Endothelial cell of umbilical vein (primary cell): Measurements from ENCODE around the gene SLC25A40. TPM values are rescaled to one million over a fixed set of nuclear protein-coding genes. Genes with fewer than 3 reads are reported as not detected.

Experiments used
- BruUV-seq: library from RNA; stranded (reverse); fragments of 400-500 nt; replicated peaks from 2 replicates; lab custom pipeline; 2021; lab: Mats Ljungman, UMichigan
- CTCF ChIA-PET: fragments of 300-600, 350-600 bp; sonication (Branson Sonifier 250); formaldehyde crosslinking; loops from one replicate; lab custom pipeline; 2021; ENCODE audit warnings: antibody characterized with exemption, inconsistent platforms; lab: Charles Lee
- POLR2A ChIA-PET: fragments of 300-600, 350-600 bp; sonication (Branson Sonifier 250); formaldehyde crosslinking; loops from one replicate; lab custom pipeline; 2021; ENCODE audit warnings: antibody characterized with exemption, inconsistent platforms; lab: Charles Lee
- DNase-seq: peaks from one replicate; pipeline ENCODE4 v3.0.0-alpha.2; 2011; ENCODE audit warnings: low read depth, low spot score
- FAIRE-seq: peaks from 2 replicates; lab custom pipeline; 2011; peaks lifted over from hg19 to GRCh38; lab: Jason Lieb, UNC
- H2AFZ ChIP-seq: 2 replicates; pipeline ENCODE4 v1.6.0; 2012; ENCODE audit warnings: low read depth, low read length, control low read depth, inconsistent platforms
- H3K27ac ChIP-seq: 2 replicates; pipeline ENCODE4 v1.5.1; 2011; ENCODE audit warnings: low read depth, mild to moderate bottlenecking, control low read depth, low read length, moderate library complexity; ENCODE audit not compliant: insufficient read depth
- H3K27me3 ChIP-seq, 2 experiments: 2 replicates each; pipeline versions ENCODE4 v1.6.0 to v1.6.1; 2011; ENCODE audit warnings: low read length in 2 of 2, mixed read lengths in 1 of 2; ENCODE audit not compliant: control insufficient read depth in 2 of 2, insufficient read depth in 2 of 2
- H3K36me3 ChIP-seq, 2 experiments: 2 replicates in 1 of 2; 3 replicates in 1 of 2; pipeline ENCODE4 v1.5.1; 2011; ENCODE audit warnings: low read length in 2 of 2, mild to moderate bottlenecking in 1 of 2, moderate library complexity in 1 of 2; ENCODE audit not compliant: control insufficient read depth in 2 of 2, insufficient read depth in 2 of 2; ENCODE audit errors: extremely low read depth in 1 of 2
- H3K4me1 ChIP-seq: 3 replicates; pipeline ENCODE4 v1.5.1; 2011; ENCODE audit warnings: mild to moderate bottlenecking, low read length; ENCODE audit not compliant: control insufficient read depth, insufficient read depth; ENCODE audit errors: extremely low read depth
- H3K4me2 ChIP-seq: 2 replicates; pipeline ENCODE4 v1.6.1; 2011; ENCODE audit warnings: low read length, control low read depth, mixed read lengths; ENCODE audit not compliant: insufficient read depth
- H3K4me3 ChIP-seq, 3 experiments: fragments of 200-600 bp in 1 of 3; sonication (generic), shearing (Covaris generic) in 1 of 3; replicated peaks in 1 of 3; 2 replicates each; pipeline ENCODE4 v1.5.1; 2011 to 2016; ENCODE audit warnings: control low read depth in 3 of 3, low read length in 3 of 3, mild to moderate bottlenecking in 2 of 3, inconsistent platforms in 1 of 3, low read depth in 1 of 3, moderate library complexity in 1 of 3; ENCODE audit not compliant: insufficient read depth in 1 of 3
- H3K79me2 ChIP-seq: 2 replicates; pipeline ENCODE4 v1.6.0; 2012; ENCODE audit warnings: low read length, inconsistent platforms; ENCODE audit not compliant: control insufficient read depth, insufficient read depth
- H3K9ac ChIP-seq: replicated peaks from 2 replicates; pipeline ENCODE3; 2011; ENCODE audit warnings: low read length, control low read depth; ENCODE audit not compliant: insufficient read depth; ENCODE audit errors: extremely low read depth
- H3K9me1 ChIP-seq: replicated peaks from 3 replicates; pipeline ENCODE4 v1.6.0; 2011; ENCODE audit warnings: mild to moderate bottlenecking, low read length; ENCODE audit not compliant: control insufficient read depth, insufficient read depth; ENCODE audit errors: extremely low read depth
- H3K9me3 ChIP-seq: replicated peaks from 2 replicates; pipeline ENCODE4 v1.5.1; 2012; ENCODE audit warnings: low read length, inconsistent platforms; ENCODE audit not compliant: control insufficient read depth, insufficient read depth
- H4K20me1 ChIP-seq: replicated peaks from 2 replicates; pipeline ENCODE3; 2011; ENCODE audit warnings: mild to moderate bottlenecking, low read length; ENCODE audit not compliant: control insufficient read depth, insufficient read depth; ENCODE audit errors: extremely low read depth
- EZH2 ChIP-seq: IDR thresholded peaks from 2 replicates; pipeline ENCODE4 v1.6.1; 2012; ENCODE audit warnings: borderline replicate concordance, low read depth, mild to moderate bottlenecking, moderate library complexity, low read length, inconsistent platforms; ENCODE audit not compliant: severe bottlenecking
- FOS ChIP-seq: IDR thresholded peaks from 2 replicates; pipeline ENCODE4 v1.6.1; 2011; ENCODE audit warnings: mild to moderate bottlenecking, low read length, moderate library complexity, borderline replicate concordance; ENCODE audit not compliant: insufficient read depth
- GATA2 ChIP-seq: IDR thresholded peaks from 2 replicates; pipeline ENCODE4 v1.7.0; 2011; ENCODE audit warnings: low read depth, mild to moderate bottlenecking, moderate library complexity, mixed read lengths, low read length; ENCODE audit not compliant: insufficient read length, insufficient read depth
- JUN ChIP-seq: IDR thresholded peaks from 2 replicates; pipeline ENCODE4 v1.6.1; 2011; ENCODE audit warnings: borderline replicate concordance, low read depth; ENCODE audit not compliant: insufficient read length, insufficient read depth
- MYC ChIP-seq: IDR thresholded peaks from one replicate; pipeline ENCODE4 v1.6.1; 2011; ENCODE audit warnings: mild to moderate bottlenecking, low read depth, low read length
- POLR2A ChIP-seq: IDR thresholded peaks from 2 replicates; pipeline ENCODE4 v1.6.1; 2012; ENCODE audit warnings: low read depth, mild to moderate bottlenecking, control low read depth, low read length
- POLR2AphosphoS5 ChIP-seq: IDR thresholded peaks from 2 replicates; pipeline ENCODE4 v1.6.1; 2012; ENCODE audit warnings: low read depth, mild to moderate bottlenecking, control low read depth, low read length, moderate library complexity; ENCODE audit not compliant: insufficient read depth
- dilution Hi-C: fragments of 300-500 bp; cut with MboI; formaldehyde crosslinking; loops from one replicate; pipeline ENCODE4 v1.15.0; 2019; ENCODE audit warnings: low sequenced_read_pairs; ENCODE audit not compliant: extremely low pct_ligation_motif_present
- intact Hi-C: fragments of 100-400 bp; cut with micrococcal nuclease; formaldehyde crosslinking; loops from one replicate; pipeline ENCODE4 v1.10.0; 2022
- polyA plus RNA-seq, 4 experiments: library from polyadenylated mRNA; depleted of rRNA in 3 of 4; stranded (reverse) in 3 of 4; unstranded in 1 of 4; fragments of >200 nt; gene quantifications; 2 replicates each; pipeline versions ENCODE4 v1.2.1 to v1.2.3, GENCODE V29; 2011 to 2012; ENCODE audit warnings: missing spikeins in 1 of 4
- total RNA-seq: library from RNA; stranded (reverse); gene quantifications from 2 replicates; pipeline ENCODE4 v1.2.3, GENCODE V29; 2021
- TF ChIP-seq, protein P1 (sequence below), 2 donors: IDR thresholded peaks; 1 replicate in 1 of 2; 2 replicates in 1 of 2; pipeline ENCODE4 v1.5.1; 2011; ENCODE audit warnings: low read length in 2 of 2, mild to moderate bottlenecking in 2 of 2, moderate library complexity in 2 of 2, control low read depth in 1 of 2, inconsistent platforms in 1 of 2, low read depth in 1 of 2; ENCODE audit not compliant: insufficient read depth in 1 of 2; ENCODE audit errors: extremely low read depth in 1 of 2
- TF ChIP-seq, protein P2 (sequence below): IDR thresholded peaks from 2 replicates; pipeline ENCODE4 v1.6.1; 2011; ENCODE audit not compliant: insufficient read depth, insufficient read length

The SLC25A40 gene
- total and polyA plus RNA-seq, 2 donors (not counting 3 experiments of a cell fraction or from before 2014, with no cell fraction given): 7.1 to 17.1 TPM

DNA sequence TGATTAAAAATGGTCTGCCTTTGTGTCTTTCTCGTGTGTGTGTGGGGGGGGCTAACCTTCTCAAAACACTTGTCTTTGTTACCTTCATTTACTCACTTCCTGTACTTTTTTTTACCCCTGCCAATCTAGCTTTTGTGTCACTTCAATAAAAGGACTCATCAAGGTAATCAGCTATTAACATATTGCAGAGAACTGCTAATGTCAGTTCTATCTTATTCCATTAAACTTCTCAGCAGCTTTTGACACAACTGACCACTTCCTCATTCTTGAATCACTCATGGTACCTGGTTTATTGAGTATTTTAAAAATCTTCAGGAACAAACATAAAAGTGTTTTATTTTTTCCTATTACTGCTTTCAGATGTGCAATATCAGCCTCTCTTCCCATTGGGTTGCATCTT, 59.8 kb downstream of the SLC25A40 start:
- POLR2A ChIA-PET: no interaction called here
- intact Hi-C loops: no loop called here

More for the DNA sequence above, 59.8 kb downstream of the SLC25A40 start:
- Histone ChIP-seq H4K20me1 (no peaks in the 10 kb centered on the region), H3K27me3 (no peaks in the 10 kb centered on the region), H3K4me1 (no peaks in the 10 kb centered on the region), H3K4me3 (no peak overlapping the region), H3K36me3 (no peaks in the 10 kb centered on the region), H3K9ac (no peak overlapping the region), H2AFZ (no peak overlapping the region), H3K9me3 (no peaks in the 10 kb centered on the region), H3K27ac (no peak overlapping the region), H3K9me1 (no peaks in the 10 kb centered on the region), H3K4me2 (no peak overlapping the region), H3K79me2 (no peaks in the 10 kb centered on the region)
- BruUV-seq: no TSS peak
- DNase-seq (no peak), FAIRE-seq (no peak)
- TF ChIP-seq POLR2A: no peak
- TF ChIP-seq EZH2: no peak
- TF ChIP-seq, protein P1, sequence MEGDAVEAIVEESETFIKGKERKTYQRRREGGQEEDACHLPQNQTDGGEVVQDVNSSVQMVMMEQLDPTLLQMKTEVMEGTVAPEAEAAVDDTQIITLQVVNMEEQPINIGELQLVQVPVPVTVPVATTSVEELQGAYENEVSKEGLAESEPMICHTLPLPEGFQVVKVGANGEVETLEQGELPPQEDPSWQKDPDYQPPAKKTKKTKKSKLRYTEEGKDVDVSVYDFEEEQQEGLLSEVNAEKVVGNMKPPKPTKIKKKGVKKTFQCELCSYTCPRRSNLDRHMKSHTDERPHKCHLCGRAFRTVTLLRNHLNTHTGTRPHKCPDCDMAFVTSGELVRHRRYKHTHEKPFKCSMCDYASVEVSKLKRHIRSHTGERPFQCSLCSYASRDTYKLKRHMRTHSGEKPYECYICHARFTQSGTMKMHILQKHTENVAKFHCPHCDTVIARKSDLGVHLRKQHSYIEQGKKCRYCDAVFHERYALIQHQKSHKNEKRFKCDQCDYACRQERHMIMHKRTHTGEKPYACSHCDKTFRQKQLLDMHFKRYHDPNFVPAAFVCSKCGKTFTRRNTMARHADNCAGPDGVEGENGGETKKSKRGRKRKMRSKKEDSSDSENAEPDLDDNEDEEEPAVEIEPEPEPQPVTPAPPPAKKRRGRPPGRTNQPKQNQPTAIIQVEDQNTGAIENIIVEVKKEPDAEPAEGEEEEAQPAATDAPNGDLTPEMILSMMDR (IDR thresholded peaks at IDR 0.05; ENCODE audit: extremely low read depth in 1 of 2, insufficient read depth in 1 of 2, low read depth in 1 of 2, low read length in 2 of 2): no peak
- TF ChIP-seq POLR2AphosphoS5: no peak
- no peak for TF ChIP-seq MYC
- TF ChIP-seq, protein P2, sequence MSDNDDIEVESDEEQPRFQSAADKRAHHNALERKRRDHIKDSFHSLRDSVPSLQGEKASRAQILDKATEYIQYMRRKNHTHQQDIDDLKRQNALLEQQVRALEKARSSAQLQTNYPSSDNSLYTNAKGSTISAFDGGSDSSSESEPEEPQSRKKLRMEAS: no peak
- no peak for TF ChIP-seq GATA2
- no peak for TF ChIP-seq JUN
- no peak for TF ChIP-seq FOS
- CTCF ChIA-PET: no interaction called here
- dilution Hi-C loops: no loop called here
